ENCODE measurements around the gene MACROD2. TPM values are rescaled to one million over a fixed set of nuclear protein-coding genes. Genes with fewer than 3 reads are reported as not detected.

MACROD2 gene
- total RNA-seq, 1 donor from 2014 or later, result 0.13 TPM

DNA sequence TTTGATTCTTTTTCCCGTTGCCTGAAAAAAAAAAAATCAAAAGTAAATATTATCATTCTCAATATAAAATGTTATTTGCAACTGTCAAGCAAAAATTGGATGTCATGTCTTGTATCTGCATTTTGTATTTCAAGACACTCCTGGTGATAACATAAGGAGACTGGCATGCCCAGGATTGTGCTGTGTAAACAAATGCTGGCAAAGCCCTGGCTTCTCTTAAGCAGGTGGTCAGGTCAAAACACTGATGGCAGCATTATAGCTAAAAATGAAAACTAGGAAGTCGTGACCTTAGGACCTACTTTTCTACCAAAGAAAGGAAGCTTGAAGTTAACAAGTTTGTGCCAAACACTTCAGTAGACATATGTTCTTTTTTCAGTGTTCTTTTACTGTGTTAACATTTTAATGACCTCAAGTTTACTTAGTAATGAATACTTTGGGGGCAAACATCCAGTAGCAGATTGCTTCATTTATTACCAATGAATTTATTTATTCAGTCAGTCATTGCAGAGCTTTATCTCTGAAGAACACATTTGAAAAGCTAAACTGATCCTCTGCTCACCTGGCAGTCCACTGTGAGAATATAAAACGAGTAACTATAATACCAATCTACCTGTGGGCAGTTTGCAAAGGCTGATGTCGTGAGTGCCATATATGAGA, 585.2 kb downstream of the MACROD2 start:
- no peak for DNase-seq (ENCODE audit: low read depth in 2 of 2)

DNA sequence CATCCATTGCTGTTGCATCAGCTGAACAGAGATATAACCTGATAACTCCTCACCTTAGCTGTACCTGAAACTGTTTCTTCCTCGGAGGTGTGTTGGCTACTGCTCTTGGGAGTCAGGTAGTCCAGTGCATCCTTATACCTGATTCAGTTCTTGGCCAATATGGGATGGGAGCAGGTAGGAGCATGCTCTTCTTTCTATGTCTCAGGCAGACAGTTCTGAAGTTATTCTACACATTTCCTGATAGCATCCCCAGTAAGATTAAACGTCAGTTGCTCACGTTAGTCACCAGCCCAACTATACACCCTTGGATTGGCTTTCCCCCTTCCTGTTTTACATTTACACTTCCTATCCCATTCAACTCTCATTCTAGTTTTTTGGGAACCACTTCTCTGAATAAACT, 586.4 kb downstream of the MACROD2 start:
- DNase-seq (ENCODE audit: low read depth in 2 of 2), result no peak

DNA sequence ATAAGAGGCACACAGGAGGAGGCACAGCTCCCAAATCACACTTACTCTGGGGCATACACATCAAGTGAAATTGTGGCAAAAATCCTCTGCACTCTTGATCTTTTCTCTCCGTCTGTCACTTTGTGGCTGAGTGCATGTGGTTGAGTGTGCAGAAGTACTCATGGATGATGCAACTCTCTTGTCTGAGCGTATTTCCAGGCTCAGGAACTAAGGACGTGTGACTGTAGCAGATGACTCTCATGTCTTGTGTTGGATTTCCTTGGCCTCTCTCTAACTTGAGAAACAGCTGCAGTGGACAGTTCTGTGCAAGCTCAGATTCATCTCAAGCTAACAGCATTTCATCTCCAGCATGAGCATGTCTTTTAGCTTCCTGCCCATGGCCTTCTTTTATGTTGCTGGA, 587.5 kb downstream of the MACROD2 start:
- no peak for DNase-seq (ENCODE audit: low read depth in 2 of 2)

DNA sequence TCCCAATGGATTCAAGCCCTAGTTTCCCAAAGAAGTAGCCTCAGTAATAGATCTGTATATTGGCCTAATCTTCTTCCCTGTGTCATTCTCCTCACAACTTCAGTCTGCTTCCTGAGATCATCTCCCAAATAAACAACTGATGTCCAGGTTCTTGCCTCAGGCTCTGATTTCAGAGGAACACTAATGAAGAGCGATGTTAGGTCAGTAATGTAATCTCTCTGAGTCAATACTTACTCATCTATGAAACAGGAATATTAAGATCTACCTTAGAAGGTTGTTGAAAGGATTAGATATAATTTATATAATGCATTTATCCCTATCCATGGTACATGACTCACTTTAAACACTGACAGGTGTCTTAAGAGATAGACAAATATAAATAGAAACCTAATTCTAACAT, 588.1 kb downstream of the MACROD2 start:
- DNase-seq (ENCODE audit: low read depth in 2 of 2), result no peak

DNA sequence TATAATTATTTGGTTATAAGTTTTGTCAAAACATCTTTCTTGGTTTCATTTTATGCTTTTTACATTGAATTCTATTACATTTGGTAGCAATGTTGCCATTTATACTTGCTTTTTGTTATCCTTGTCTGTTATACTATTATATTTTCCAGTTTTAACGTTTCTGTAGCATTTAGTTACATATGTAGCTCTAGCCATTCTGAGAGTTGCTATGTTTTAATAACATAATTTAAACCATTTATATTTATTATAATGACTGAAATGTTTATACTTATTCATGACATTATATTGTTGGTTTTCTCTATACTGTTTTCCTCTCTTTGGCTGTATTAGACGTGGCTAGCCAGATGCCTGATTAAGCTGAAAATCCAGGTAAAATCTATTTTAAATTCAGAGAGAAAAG, 594.1 kb downstream of the MACROD2 start:
- DNase-seq (ENCODE audit: low read depth in 2 of 2), result no peak

DNA sequence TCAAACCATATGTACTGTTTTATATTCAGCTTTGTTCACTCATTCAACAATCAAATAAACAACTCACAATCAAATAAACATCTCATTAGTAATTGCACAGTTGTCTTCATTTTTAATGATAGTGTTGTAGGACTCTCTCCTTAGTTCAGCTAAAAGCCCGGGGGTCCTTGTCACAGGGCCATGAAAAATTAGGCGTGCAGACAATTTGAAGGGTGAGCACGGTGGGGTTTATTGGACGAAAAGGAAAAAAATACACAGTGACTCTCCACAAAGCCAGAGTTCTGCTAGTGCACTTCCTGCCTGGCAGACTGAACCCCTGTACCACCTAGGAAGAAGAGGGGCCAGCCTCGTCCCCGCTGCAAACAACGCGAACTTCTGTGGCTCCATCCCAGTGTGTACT, 599.7 kb downstream of the MACROD2 start:
- no peak for DNase-seq (ENCODE audit: low read depth in 2 of 2)

DNA sequence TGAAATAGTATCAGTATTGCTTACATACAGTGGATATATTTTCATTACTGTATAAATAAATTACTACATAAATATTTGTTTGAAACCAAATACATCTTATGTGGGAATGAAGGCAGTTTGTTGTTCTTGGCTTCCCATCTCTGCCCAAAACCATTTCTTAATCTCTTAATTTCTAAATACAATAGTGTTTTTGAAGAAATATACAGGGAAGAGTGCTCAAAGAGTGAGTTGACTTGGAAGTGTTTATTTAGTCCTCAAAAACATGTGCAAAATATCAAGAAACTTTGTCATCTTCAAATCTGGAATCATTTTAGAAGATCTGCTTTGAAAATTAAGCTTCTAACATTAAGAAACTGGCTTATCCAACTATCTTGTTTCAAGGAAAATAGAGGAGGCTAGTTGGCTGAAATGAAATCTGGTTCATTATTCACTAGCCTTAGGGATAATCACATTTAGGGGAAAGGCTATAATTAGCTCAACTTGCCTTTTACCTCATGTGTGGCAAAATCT, 601.9 kb downstream of the MACROD2 start:
- no peak for DNase-seq (ENCODE audit: low read depth in 2 of 2)

DNA sequence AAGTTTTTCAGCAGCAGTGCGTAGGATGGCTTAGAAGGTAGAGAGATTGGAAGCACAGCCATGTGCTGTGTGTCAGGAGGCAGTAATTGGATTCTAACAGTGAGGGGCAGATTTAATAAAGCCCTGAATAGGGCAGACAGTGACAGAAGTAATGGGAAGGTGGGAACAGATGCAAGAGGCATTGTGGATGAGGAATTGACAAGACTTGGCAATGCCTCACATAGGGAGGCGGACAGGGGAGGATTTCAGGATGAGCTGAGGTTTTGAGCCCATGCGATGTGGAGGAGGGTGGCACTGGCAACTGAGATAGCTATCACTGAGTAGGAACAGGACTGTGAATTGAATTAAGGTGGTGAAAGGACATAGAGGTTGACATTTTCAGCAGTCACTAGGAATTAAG, 604.3 kb downstream of the MACROD2 start:
- DNase-seq (ENCODE audit: low read depth in 2 of 2), result no peak

DNA sequence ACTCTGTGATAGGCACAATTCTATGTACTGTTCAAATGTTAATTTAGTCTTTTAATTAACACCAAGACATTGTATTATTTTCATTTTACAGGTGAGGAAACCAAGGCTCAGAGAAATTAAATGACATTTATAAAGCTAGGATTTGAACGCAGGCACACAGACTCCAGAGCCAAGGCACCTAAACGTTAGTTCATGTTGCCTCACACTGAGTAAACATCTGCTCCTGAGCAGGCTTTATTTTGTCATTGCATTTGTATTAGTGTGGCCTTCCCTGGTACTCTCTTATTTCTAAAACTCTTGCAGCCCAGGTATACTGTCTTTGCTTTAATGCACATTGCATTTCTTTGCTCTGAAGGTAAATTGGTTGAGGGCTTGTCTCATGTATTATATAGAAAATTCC, 605.2 kb downstream of the MACROD2 start:
- DNase-seq (ENCODE audit: low read depth in 2 of 2), result no peak

DNA sequence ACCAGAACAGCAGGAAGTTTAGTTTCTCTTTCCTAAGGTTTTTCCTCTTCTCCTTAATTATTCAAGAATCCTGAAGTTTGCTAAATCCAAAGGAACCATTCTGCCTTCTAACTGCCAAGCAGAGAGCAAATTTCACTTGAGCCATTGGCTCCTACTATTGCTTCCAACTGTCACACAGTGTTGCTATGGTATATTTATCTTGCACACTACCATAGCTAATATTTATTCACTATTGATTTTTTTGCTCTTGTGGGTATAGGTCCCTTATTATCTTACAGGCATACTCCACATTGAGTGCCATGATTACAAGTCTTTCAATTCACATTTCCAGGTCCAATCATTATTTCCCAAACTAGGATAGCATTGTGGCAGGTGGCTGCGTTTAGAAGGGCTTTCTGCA, 608.8 kb downstream of the MACROD2 start:
- no peak for DNase-seq (ENCODE audit: low read depth in 2 of 2)

DNA sequence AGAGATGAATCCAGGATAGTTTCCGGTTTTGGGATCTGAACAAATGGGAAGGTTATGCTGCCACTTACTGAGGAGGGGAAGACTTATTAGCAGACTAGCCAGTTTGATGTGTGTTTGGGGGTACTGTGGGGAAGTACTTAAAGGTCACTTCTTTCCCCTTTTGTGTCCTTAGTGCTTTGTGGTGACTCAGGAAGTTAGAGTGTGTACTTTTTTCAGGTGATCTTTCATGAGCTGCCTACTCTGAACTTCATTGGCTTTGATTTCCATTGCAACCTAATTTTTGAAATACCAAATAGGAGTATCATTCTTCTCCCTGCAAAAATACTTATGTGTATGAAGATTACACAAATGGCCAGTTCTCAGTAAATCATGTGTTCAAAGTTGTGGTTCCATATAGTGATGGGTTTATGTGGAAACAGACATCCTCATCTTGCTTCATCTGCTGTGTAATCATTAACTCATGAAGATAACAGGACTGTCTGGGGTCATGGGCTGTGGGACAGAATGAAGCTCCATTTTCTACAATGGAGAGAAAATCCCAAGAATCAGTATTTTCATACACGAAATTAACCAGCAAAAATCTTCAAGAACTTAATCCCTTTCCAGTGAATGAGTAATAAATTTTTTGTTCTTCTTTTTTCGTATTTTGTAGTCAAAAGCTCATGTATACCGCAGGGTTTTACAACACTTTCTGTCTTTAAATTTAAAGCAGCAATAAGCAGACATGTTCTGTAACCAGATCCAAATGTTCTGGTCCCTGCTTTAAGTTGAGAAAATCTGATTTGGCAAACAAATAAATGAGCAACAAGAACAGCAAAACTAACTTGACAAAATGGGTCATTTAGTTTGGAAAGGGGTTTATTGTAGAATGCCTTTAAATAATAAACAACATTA, 614.3 kb downstream of the MACROD2 start:
- no peak for DNase-seq (ENCODE audit: low read depth in 2 of 2)

DNA sequence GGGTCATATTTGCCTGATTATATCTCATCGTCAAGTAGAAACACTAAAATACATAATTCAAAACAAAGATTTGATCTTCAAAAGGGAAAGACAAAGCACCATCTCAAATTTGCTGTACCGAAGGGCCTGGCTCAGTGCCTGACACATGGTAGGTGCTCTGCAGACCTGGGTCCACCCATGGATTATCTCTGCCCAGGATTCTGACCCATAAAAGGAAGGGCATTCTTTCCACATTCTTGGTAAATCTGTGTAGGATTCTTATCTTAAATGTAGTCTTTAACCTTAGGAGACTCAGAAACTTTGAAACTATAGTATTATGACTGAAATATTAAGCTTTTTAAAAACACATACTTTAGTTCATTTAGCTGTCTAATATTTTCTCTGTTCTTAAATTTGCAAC, 616.2 kb downstream of the MACROD2 start:
- DNase-seq (ENCODE audit: low read depth in 2 of 2), result no peak

DNA sequence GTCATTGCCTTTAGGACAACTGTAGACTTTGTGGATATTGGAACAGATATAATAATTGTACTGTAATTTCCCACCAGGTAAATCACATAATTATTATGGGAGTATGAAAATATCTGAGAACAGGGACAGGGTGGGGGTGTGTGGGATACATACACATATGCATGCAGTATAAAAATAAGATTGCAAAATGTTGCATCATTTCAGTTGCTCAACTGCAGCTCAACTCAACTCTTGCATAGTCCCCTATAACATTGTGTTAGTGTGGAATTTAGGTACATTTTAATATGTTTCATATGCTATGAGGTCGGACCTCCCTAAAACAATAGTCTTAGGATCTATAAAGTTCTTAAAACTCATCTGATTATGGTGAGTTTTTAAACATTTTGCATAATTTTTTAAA, 617.1 kb downstream of the MACROD2 start:
- no peak for DNase-seq (ENCODE audit: low read depth in 2 of 2)

DNA sequence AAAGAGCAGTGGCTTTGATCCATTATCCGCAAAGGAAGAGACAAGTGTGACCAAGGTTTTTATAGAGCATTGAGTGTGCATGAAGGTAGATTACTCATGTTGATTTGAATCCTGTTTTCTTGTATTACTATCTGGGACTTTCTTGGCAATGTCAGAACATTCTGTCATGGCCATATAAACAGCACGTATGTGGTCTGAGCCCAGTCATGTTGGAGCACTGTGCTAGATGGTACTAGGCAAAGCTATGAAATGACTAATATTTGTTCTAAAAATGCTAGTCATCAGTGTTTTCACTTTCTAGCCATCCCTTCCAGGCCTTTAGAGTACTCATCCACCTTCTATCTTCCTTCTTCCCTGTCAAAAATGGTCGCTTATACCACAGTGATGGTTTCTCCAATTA, 620.7 kb downstream of the MACROD2 start:
- DNase-seq (ENCODE audit: low read depth in 2 of 2), result no peak

DNA sequence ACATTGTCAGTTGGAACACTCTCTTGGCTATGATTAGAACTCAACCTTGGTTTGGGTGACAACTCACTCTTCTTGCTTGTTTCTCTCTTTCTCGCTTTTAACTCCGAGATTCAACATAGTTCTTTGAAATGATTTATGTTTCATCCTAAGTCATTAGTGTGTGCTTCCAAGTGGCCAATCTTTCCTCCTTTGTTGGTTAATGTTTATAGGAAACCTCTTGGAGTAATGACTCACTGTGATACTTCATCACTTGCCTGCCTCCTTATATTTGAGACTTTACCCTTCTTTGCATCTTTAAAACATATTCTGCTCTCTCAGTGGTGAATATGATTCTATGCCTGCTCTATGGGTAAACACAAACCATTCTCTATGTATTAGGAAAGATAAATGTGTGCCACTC, 621.8 kb downstream of the MACROD2 start:
- DNase-seq (ENCODE audit: low read depth in 2 of 2), result no peak

DNA sequence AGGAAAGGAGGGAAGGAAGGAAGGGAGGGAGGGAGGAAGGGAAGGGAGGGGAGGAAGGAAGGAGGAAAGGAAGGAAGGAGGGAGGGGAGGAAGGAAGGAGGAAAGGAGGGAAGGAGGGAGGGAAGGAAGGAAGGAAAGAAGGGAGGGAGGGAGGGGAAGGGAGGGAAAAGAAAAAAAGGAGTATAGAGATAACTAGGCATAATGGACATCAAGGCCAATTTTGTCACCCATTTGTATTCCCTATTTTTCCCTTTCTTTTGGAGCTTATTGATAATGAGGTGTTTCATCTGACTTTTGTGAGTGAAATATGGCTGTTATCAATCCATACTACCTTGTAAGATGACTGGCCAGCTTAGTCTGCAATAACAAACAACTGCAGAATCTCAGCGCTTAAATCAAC, 624.1 kb downstream of the MACROD2 start:
- DNase-seq (ENCODE audit: low read depth in 2 of 2), result no peak

DNA sequence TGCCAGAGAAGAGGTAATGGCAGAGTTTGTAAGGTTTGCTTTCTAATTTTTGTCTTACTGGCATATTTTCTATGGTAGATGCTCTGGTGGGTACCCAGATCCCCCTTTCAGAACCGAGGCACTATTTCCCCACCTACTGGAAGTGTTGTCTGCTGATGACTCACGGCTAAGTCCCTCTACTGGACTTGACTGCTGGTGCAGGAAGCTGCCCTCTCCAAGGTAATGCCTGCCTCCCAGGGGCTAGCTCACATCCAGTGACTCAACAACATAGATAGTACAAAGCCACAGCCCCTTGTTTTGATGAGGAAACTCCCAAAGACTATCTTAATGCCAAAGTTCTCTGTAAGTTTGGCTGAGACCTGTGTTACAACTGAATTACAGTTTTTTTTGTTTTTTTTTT, 627.5 kb downstream of the MACROD2 start:
- no peak for DNase-seq (ENCODE audit: low read depth in 2 of 2)

DNA sequence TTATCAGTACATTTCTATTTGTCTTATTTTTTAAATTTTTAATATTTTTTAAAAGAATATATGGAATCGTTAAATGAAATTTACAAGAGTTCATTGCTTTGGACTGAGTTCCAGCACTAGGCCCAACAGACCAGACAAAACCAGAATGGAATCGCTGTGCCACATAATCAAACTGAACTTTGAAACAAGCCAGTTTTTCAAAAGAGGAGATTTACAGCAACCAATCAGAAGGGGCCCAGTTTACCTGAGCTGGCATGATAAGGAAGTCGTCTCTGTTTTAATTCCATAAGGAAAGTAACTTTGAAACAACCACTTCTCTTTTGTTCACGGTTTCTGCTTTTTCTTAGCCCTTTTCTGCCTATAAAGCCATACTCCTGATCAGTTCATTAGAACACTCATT, 635.7 kb downstream of the MACROD2 start:
- DNase-seq (ENCODE audit: low read depth in 2 of 2), result no peak

DNA sequence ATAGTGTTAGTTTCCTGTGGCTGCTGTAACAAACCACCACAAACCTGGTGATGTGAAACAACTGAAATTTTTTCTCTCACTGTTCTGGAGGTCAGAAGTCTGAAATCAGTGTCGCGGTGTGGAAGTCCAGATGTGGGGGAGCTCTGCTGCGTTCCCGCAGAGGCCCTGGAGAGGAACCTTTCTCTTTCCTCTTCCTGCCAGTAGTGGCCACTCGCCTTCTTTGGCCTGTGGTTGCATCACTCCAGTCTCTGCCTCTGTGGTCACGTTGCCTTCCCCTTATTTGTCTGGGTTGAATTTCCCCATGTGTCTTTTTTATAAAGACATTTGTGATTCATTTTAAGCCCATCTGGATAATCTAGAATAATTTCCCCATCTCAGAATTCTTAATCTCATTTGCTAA, 637.6 kb downstream of the MACROD2 start:
- DNase-seq (ENCODE audit: low read depth in 2 of 2), result no peak

DNA sequence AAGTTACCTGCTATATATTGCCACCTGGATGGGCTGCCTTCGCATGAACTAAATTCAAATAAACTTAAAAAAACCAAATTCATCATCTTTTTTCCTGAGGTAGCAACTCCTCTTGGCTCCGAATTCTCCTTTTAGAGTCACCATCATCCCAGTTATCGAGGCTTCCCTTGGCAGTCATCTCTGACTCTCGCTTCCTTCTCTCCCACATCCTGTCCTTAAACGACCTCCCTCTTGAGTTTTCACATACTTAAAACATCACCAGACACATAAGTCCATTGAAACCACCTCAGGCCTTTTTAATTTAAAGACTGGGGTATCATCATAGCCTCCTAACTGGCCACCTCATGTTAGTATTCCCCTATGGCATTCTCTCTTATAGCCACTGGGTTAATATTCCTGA, 638.2 kb downstream of the MACROD2 start:
- no peak for DNase-seq (ENCODE audit: low read depth in 2 of 2)

DNA sequence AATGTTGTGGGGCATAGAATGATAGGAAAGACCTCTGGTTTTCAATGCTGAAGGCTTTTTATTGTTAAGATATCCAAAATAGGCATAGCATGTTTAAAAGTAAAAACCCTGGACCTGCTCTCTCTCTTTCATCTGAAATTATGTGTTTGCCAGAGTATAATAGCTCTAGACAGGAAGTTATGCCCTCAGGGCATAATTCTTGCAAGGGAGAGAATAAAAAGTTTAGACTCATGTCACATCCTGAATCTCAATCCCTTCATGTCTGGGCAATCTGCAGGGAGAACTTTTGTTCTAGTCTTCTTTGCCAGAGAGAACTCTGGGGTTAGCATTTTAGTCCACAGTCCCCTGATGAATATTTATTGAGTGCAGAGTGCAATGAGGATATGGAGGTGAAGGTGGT, 639.3 kb downstream of the MACROD2 start:
- DNase-seq (ENCODE audit: low read depth in 2 of 2), result no peak

DNA sequence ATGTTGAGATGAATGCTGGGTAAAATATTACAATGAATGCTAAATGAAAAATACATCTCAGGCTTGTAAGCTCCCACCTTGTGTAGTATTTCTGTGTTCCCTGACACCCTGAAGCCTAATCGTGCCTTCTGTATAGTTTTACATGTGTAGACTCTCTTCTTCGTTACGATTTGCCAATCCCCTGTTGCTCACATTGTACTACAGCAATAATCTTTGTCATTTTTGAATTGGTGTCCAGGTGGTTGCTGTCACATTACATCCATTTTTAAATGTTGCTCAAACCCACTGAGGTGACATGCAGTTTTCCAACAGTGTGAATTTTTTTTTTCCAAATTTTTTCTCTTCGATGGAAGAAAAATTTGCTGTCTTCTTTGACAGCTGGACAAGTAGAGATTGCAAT, 642.1 kb downstream of the MACROD2 start:
- no peak for DNase-seq (ENCODE audit: low read depth in 2 of 2)

DNA sequence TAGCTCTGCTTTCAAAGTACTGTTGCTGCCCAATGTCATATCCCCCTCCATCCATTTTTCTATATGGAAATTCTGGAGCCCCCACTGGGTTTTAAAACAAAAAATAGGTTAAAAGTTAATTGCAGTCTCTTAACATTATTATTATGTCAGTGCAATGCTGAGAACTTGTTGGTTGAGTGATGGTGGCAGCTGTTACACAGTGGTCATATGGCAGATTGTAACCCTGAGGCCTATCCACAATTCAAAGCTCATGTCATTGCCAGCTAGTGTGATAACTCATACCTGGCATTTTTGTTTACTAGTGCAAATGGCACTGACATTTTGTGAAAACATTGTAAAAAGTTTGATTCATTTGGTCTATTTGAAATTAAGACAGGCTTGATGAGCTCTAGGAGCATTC, 647.8 kb downstream of the MACROD2 start:
- DNase-seq (ENCODE audit: low read depth in 2 of 2), result no peak
